ENCODE measurements around the gene CMTM6.
"Not testable (repeated sequence)": the region's sequence is repeated elsewhere in the genome, so short reads cannot be mapped to it uniquely, and the experiment has no call there.

CMTM6 gene

DNA sequence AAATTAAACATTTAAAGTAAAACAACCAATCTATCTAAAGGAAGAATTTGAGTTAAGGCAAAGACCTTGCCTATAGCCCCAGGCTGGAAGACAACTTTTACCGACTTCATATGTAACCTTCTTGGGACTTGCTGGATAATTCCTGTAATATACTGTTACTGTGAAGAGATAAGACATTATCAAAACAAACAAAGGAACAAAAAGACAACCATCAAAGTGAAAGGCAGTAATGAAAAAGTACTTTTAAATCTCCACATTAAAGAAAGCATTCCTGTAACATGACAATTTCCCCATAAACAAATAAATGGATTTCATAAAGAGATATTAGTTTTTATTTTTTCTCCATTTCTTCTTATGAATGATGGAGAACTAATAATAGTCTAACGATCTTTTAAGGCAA, 2.4 kb downstream of the CMTM6 start:
- DNase-seq (ENCODE audit: low read depth in 3 of 3, low spot score in 1 of 3): no peak

DNA sequence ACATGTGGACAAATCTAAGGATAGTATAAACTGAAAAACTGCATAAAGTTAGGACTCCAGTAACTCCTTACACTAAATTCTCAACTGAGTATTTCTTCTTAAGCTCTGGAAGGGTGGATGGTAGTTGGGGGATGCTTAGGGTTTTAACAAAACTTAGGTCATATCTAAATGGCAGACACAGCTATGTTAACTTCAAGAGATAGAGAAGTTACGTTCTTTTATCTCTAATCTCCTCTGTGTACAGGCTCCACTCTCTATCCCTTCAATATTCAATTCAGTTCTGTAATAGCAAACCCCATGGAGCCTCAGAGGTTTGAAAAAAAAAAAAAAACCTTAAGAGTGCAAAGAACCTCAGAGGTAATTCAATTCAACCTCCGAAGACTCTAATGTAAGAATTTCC, 3.1 kb downstream of the CMTM6 start:
- no peak for DNase-seq (ENCODE audit: low read depth in 3 of 3, low spot score in 1 of 3)

DNA sequence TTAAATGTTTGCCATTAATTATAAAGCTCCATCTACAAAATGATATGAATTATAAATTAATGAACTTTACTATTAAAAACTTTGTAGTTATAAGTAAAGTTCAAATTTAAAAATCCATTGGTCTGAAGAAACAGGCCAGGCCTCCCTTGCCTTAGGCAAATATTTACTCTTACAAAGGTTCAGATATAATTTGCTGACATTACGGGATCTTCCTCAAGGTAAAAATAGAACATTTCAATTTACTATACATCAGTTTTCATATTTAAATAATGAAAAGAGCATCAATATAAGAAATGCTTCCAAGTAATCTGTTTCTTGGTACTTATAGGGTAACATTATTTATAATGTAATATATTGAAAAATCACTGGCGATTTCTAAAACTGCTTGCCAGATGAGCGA, 3.7 kb downstream of the CMTM6 start:
- no peak for DNase-seq (ENCODE audit: low read depth in 3 of 3, low spot score in 1 of 3)

DNA sequence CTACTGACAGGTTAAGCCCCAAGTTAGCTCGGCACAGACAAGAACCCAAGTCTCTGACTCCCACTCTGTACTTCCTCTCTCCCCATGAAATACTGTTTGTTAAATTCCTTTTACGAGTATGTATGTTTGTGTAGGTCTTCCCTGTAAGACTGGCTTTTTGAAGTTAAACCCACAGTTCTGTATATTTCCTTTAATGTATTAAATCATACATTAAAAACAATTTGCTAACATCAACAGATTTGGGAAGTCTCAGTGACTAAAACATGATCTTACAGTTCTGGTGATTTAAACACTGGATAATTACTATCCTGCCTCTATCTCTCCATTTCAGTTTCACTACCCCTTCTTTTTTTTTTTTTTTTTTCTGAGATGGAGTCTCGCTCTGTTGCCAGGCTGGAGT, 4.4 kb downstream of the CMTM6 start:
- DNase-seq (ENCODE audit: low read depth in 3 of 3, low spot score in 1 of 3): no peak

DNA sequence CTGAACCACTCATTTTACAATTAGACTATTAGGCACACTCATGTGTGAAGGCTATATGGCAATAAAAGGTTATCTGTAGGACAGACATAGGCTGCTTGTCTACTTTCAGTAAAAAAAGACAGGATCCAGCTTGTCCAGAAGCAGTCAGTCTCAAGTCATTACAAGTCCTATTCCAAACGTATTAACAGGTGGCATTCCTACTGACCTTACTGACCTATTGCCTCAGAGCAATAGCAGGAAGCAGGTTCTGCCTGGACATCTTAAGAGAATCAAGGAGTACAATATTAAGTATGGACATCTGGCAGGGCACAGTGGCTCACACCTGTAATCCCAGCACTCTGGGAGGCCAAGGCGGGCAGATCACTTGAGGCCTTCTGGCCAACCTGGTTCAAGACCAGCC, 7.0 kb downstream of the CMTM6 start:
- no peak for DNase-seq (ENCODE audit: low read depth in 3 of 3, low spot score in 1 of 3)

DNA sequence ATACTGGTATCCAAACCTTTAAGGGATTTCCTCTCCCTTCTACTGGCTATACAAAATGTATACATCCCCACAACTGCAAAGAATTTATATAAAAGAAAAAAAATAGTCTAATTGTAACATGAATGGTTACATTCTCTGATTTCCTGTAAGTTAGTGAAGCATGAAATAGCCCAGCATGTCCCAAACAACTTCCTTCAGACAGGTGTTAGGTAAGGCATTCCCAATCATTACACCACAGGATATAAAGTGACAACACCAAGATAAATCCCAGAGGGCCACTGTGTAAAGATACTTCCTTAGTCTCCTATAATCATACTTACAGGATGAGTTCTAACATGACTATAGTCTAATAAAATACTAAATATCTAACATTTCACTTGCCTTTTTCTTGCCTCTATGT, 7.6 kb downstream of the CMTM6 start:
- DNase-seq (ENCODE audit: low read depth in 3 of 3, low spot score in 1 of 3): no peak

DNA sequence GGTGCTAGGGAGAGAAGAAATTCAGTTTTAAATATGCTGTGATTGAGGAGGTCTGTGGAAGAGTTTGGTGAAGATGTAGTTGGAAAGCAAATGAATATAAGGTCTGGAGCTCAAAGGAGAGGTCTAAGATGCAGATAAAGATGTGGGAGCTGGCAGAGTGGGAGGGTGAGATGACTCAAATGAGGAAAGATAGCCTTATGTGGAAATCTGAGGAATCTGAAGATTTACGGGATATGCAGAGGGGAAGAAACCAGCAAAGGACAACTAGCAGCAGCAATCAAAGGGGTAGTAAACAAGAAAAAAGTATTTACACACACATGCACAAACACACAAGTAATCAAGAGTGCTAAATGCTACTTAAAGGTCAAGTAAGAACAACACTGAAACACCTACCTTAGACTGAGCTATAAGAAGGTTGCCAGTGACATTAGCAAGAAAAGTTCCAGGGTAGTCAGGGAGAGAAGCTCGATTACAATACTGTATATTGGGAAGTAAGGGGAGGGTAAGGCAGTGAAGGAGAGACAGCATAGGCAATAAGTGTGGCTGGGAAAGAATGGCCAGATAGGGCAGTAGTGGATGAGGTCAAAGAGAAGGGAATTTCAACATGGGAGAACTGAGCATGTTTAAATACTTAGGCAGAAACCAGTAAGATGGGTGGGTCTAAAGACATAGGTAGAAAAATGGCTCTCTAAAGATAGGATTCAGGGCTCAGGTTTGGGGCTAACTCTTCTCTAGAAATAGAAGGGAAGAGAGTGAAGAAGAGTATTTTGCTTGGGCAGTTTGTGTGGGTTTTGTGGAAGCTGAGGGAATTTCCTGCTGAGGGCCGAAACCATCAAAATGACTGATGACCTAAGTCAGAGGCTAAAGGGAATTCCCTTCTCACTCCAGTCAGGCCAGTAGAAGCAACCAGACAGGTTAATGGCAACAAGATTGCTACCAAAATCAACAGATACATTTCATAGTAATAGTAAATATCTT, 8.9 kb downstream of the CMTM6 start:
- no peak for DNase-seq (ENCODE audit: low read depth in 3 of 3, low spot score in 1 of 3)

DNA sequence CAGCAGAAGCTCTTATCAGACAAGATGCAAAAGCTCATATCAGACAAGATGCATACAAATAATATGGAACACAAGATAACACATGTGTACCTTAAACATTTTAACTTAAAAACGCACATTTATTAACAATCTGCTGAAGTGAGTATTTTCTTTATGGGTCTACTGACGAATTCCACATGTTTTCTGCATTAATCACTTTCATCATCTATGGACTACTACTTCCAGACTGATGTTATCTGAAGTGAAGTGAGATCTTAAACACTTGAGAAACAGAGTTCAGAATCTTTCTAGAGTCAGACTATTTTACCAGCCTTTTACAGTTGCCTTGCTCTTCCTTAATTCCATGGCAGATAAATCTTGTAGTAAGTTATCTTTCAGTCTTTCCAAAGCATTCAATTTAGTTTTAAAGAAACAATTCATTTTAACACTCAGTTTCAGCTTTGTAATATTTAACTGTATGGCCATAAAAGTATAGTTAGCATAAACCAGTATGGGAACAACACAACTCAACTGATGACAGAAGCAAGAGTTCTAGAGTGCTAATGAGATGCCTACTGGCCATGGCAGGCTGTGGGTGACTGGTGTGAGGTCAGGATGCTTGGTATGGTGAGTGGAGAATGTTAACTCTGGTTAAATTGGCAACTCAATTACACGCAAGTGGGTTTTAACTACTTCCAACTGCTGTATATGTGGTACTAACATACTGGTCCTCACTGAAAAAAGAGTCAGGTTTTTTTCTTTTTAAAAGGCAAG, 9.8 kb downstream of the CMTM6 start:
- no peak for DNase-seq (ENCODE audit: low read depth in 3 of 3, low spot score in 1 of 3)

DNA sequence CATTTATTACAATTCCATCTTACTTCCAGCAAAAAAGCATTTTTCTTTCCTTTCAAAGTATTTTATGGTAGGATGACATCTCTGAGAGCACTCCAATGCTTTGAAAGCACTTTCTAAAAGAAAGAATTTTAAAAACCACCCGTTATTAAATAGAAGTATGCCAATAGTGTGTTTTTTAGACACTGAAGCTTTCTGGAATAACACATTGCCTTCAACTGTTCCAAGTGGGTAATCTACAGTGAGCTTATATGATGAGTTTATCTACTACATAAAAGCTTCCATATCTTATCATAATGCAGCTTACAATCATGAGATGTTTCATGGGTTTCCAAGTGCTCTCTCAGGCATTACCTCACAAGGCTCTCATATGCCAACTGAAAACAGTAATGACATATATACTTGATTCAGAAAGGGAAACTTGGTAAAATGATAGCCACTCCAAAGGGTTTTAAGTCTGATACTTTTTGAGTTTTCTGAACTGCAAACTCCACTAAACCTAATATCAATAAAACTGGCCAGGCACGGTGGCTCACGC, 14.1 kb downstream of the CMTM6 start:
- no peak for DNase-seq (ENCODE audit: low read depth in 3 of 3, low spot score in 1 of 3)

DNA sequence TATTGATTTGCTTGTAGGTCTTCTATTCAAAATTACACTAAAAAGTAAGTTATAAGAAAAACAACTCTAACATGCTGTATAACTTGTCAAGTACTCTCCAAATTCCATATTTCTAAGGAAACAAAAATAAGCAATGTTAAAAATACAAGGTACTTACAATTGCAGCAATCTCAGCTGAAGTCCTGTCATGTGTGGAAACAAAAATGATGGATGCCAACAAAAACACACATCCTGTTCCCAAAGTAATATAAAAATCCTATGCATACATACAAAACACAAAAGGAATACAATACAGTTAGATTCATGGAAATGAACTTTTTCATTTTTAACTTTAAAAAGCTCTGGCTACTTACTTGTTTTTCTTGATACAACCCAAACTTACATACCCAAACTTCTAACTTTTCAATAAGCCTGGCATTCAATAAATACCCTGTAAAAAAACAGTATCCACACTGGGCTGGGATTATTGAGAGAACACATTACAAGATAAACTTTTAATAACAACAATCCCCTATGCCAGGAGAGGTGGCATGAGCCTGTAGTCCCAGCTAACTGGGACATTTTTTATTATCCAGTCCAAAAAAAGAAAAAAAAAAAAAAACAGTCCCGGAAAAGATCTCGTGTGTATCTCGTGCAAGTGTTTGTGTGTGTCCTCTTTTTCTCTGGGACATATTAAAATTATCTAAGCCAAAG, 14.7 kb downstream of the CMTM6 start:
- DNase-seq (ENCODE audit: low read depth in 3 of 3, low spot score in 1 of 3): no peak

DNA sequence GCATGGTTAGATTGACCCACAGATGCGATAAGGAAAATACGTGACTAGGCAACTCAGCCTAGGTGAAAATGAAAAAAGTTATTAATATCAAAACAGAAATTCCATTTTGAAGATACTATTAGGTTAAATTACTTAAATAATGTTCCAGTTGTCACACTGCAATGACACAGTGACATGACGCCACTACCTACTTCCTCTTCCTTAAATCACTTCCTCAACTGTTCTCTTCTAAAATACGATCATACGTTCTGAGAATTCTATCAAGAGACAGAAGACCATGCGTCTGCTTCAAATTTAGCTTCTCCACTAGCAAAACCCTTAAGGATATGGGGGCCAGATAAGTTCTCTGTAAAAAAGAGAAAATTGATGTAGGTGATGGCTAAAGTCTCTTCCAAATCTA, 18.2 kb downstream of the CMTM6 start:
- no peak for DNase-seq (ENCODE audit: low read depth in 3 of 3, low spot score in 1 of 3)

DNA sequence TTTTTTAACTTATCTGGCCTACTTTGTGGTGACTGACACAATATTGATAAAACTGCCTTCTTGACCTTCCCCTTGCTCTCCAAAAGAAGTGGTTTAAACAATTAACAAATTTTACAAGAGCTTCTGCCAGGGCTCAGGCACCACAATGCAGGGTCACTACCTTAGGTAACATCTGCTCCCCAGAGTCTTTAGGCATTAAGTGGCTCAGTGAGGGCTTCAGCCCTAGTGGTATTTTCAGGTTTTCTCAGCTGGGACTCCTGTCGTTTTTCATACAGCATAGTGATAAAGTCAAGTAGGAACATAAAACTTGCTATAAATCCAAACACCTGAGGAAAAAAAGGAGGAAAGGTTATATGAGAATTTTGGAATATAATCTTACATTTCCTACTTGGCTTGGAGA, 18.9 kb downstream of the CMTM6 start:
- DNase-seq (ENCODE audit: low read depth in 3 of 3, low spot score in 1 of 3): no peak

DNA sequence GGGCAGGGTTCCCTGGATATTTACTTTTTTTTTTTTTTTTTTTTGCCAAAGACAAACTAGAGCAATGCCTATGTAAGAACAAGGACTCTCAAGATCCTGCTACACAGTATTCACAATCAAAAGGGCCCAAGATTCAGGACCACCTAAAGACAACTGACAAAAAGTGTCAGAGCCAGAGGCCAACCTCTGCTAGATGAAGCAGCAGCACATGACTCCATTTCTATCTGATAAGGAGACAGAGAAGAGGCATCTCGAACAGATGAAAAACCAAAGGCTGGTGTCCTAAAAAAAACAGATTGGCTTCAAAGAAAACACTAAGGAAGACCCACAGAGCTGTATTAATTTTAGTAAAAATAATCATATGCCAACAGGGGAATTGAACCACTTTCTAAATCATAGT, 20.0 kb downstream of the CMTM6 start:
- DNase-seq (ENCODE audit: low read depth in 3 of 3, low spot score in 1 of 3): no peak

DNA sequence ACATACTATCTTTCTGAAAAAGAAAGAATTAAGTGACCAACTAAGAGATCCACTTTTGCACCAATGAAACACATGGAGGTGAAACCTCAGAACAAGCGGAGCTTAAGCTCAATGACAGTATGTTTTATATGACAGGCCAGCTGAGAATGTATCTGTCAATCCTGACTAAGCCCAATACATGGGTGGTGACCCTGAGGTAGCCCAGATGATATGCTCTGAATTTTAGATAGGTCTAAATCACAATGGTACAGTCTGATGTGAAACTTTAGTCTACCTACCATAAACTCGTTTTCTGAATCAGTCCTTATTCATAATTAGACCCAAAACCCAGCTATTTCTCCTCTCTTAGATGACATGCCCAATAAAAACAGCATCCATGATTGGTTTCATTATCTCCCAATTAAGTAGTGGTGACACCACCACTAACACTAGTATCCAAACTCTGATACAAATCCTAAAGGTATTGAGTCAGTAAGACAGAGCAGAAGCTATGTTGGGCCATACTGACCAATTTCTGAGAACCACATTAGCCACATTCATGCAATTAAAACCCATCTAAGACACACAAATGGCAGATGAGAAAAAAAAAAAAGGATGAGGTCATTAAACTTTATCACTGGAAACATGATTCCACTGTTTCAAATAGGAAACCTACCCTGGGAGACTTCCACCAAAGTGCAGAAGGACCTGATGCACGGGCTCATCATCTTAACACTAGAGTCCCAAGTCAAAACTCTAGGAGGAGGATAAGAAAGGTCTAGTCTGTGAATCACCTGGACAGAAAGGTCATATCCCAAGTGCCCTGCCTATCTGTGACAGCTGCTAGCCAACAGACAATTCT, 20.6 kb downstream of the CMTM6 start:
- no peak for DNase-seq (ENCODE audit: low read depth in 3 of 3, low spot score in 1 of 3)

DNA sequence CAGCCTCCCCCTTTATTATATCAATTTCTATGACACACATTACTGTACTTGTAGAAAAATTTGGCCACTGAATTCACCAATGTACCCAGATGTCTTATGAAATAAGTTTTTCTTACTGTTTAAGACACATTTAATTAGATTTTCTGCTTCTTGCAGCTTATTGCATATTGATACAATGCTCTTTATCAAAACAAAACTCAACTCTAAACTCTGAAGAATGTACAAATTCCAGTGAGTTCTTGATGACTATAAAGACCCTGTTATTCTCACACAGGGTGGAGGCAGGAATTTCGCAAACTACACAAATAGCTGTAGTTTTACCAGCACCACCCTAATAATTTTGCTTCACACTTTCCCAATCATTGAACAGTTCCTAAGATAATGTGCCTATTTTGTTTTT, 22.0 kb downstream of the CMTM6 start:
- no peak for DNase-seq (ENCODE audit: low read depth in 3 of 3, low spot score in 1 of 3)

DNA sequence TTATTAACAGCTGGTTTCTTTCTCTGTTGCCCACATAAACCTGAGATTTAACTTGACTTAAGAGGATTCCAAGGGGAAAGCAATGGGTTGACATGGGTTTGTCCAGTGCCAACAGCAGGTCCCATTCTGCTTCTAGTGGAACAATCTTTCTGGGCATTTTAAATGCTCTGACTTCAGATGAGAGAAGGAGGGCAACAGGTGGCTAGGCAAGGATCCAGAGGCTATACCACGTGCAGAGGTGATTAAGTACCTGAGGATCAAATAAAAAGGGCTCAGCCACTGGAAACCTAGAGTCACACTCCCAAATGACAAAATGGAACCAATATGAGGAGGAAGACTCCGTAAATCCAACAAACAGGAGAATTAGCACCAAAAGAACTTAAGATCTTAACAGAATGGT, 28.5 kb downstream of the CMTM6 start:
- no peak for DNase-seq (ENCODE audit: low read depth in 3 of 3, low spot score in 1 of 3)

DNA sequence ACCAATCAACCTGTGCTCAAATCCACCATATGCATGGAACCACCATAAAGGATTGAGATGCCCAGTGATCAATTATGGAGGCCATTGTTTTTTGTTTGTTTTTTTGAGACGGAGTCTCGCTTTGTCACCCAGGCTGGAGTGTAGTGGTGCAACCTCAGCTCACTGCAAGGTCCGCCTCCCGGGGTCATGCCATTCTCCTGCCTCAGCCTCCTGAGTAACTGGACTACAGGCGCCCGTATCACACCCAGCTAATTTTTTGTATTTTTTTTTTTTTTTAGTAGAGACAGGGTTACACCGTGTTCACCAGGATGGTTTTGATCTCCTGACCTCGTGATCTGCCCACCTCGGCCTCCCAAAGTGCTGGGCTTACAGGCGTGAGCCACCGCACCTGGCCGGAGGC, 30.5 kb downstream of the CMTM6 start:
- DNase-seq (ENCODE audit: low read depth in 3 of 3, low spot score in 1 of 3): not testable (repeated sequence)

DNA sequence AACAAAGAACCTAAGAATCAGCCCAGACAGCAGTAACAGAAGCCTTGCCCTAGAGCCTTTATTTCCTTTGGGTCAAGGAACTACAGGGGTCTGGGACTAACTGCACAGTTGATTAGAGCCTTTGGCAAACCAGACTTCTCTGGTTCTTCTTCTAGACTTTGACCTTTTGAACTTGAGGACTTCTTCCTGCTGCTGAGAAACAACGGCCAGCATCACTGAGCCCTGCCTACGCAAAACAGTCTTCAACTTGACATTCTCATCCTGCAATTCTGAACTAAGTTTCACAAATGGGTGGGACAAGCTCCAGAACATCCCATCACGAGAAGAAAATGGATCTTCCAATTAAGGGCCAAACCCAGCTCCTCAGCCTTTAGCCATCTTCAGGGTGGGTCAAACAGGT, 31.4 kb downstream of the CMTM6 start:
- no peak for DNase-seq (ENCODE audit: low read depth in 3 of 3, low spot score in 1 of 3)

DNA sequence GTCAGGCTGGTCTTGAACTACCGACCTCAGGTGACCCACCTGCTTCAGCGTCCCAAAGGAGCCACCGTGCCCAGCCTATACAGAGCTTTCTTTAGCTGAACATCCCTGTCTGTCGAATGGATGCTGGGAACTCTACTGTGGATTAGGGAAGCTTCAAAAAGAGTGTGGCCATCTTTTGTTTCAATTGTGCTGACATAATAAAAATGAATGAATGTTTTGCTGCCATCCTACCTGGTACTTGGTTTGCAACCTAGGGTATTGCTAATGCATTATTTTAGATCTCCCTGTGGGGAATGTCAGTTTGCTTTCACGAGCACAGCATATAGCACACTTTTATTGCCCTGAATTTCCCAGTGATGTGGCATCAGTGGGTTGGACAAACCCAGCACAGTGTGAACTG, 32.3 kb downstream of the CMTM6 start:
- DNase-seq (ENCODE audit: low read depth in 3 of 3, low spot score in 1 of 3): no peak

DNA sequence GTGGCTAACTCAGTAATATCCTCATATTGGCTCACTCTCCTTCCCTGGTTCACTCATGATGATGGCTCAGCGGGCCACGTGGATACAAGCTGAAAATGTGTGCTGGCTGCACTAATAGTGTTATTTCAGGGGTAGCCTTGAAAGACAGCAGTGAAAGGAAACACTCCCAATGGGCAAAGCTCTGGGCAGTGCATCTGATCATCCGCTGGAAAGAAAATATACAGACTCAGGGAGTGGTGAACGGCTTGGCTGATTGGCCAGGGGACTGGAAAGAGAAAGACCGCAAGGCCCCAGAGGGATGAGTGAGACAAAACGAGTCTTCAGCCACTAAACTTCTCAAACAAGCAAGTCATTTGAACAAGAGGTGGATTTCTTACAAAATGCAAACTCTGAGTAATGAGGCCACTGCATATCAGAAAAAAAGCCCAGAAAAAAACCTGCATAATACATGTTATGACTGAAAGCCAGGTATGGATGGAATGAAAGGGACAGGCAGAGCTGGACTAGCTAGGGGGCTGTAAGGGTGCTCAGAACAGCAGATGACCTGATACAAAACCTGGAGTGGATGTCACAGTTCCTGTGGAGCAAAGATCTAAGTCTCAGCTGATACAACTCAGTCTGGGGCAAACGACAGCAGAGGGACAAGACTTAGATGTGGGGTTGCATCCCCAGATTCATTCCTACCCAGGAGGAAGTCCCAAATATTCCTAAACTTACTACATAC, 33.3 kb downstream of the CMTM6 start:
- no peak for DNase-seq (ENCODE audit: low read depth in 3 of 3, low spot score in 1 of 3)

Data from stimulated activated CD4-positive, alpha-beta T cell treated with anti-CD3 and anti-CD28 coated beads, TNF-alpha, amount 100 ng/mL, for 1 hour (primary cell).